Vagina (tissue), 2 donors: ENCODE measurements around the gene SVEP1. TPM values are rescaled to one million over a fixed set of nuclear protein-coding genes. Genes with fewer than 3 reads are reported as not detected.
"Not testable (repeated sequence)": the region's sequence is repeated elsewhere in the genome, so short reads cannot be mapped to it uniquely, and the experiment has no call there.

Experiments
- DNase-seq, 2 donors: peaks; one replicate each; pipeline ENCODE4 v3.0.0-alpha.2; 2017; ENCODE audit errors: extremely low spot score in 2 of 2
- H3K27ac ChIP-seq: fragments of 200-600 bp; sonication (generic); one replicate; pipeline ENCODE4 v1.5.1; 2019
- H3K27me3 ChIP-seq: fragments of 200-600 bp; sonication (generic); one replicate; pipeline ENCODE4 v1.5.1; 2019
- H3K36me3 ChIP-seq, 2 donors: fragments of 200-600 bp; sonication (generic); one replicate each; pipeline ENCODE4 v1.5.1; 2017 to 2019
- H3K4me1 ChIP-seq: fragments of 200-600 bp; sonication (generic); one replicate; pipeline ENCODE4 v1.5.1; 2019
- H3K4me3 ChIP-seq, 2 donors: fragments of 200-600 bp; sonication (generic); 1 replicate in 1 of 2; 2 replicates in 1 of 2; pipeline ENCODE4 v1.5.1; 2016 to 2019
- H3K9me3 ChIP-seq: fragments of 200-600 bp; sonication (generic); one replicate; pipeline ENCODE4 v1.5.1; 2019
- POLR2A ChIP-seq, 2 donors: fragments of 450-650 bp; IDR thresholded peaks; one replicate each; pipeline ENCODE4 v1.6.1; 2017; ENCODE audit warnings: antibody characterized with exemption in 2 of 2, mild to moderate bottlenecking in 2 of 2, moderate library complexity in 2 of 2
- POLR2AphosphoS5 ChIP-seq, 2 donors: sonication (generic); formaldehyde crosslinking; IDR thresholded peaks; one replicate each; pipeline ENCODE4 v1.9.0; 2017; ENCODE audit warnings: antibody characterized with exemption in 2 of 2, mild to moderate bottlenecking in 2 of 2, low read depth in 1 of 2; ENCODE audit not compliant: insufficient read depth in 1 of 2
- intact Hi-C: fragments of 100-400 bp; cut with DNase I; formaldehyde crosslinking; loops from one replicate; pipeline ENCODE4 v1.15.1; 2023
- total RNA-seq: library from RNA; depleted of rRNA; stranded (reverse); fragments of >200 nt; gene quantifications from one replicate; pipeline ENCODE4 v1.2.3, GENCODE V29; 2016
- TF ChIP-seq, protein P1 (sequence below), 3 experiments: fragments of 450-650 bp in 2 of 3; fragments of 200-600 bp in 1 of 3; sonication (generic) in 1 of 3; IDR thresholded peaks; one replicate each; pipeline ENCODE4 v1.5.1; 2017 to 2019; ENCODE audit warnings: antibody characterized with exemption in 3 of 3, mild to moderate bottlenecking in 2 of 3, moderate library complexity in 2 of 3

The SVEP1 gene
- total RNA-seq, 1 donor from 2014 or later: 84.5 TPM

DNA sequence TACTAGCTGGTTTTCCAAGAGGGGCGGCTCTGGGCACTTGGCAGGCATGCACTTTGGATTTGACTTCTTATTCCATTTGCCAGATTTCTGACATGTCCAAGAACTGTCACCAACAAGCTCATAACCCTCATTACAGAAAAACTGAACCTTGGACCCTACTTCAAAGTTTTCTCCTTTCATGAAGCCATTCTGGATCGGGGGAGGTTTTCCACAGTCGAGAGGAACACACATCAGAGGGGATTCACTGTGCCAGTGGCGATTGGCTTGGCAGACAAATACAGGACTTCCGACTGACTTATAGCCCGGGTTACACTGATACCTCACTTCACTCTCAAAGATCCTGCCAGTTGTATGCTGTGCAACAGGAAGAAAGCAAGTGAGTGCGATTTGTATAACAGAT, 170.9 kb downstream of the SVEP1 start:
- H3K4me3 ChIP-seq: no peak overlapping the region
- no peak for DNase-seq
- TF ChIP-seq POLR2A (IDR thresholded peaks at IDR 0.05) (no peak), POLR2AphosphoS5 (IDR thresholded peaks at IDR 0.05; ENCODE audit: insufficient read depth in 1 of 2, low read depth in 1 of 2) (no peak)
- TF ChIP-seq, protein P1, sequence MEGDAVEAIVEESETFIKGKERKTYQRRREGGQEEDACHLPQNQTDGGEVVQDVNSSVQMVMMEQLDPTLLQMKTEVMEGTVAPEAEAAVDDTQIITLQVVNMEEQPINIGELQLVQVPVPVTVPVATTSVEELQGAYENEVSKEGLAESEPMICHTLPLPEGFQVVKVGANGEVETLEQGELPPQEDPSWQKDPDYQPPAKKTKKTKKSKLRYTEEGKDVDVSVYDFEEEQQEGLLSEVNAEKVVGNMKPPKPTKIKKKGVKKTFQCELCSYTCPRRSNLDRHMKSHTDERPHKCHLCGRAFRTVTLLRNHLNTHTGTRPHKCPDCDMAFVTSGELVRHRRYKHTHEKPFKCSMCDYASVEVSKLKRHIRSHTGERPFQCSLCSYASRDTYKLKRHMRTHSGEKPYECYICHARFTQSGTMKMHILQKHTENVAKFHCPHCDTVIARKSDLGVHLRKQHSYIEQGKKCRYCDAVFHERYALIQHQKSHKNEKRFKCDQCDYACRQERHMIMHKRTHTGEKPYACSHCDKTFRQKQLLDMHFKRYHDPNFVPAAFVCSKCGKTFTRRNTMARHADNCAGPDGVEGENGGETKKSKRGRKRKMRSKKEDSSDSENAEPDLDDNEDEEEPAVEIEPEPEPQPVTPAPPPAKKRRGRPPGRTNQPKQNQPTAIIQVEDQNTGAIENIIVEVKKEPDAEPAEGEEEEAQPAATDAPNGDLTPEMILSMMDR (IDR thresholded peaks at IDR 0.05): no peak
- H3K27ac ChIP-seq: no peak overlapping the region
- no peaks in the 10 kb centered on the region for H3K27me3 ChIP-seq
- H3K4me1 ChIP-seq: no peaks in the 10 kb centered on the region
- H3K36me3 ChIP-seq: no peaks in the 10 kb centered on the region
- intact Hi-C loops: no loop called here
- H3K9me3 ChIP-seq: no peaks in the 10 kb centered on the region

DNA sequence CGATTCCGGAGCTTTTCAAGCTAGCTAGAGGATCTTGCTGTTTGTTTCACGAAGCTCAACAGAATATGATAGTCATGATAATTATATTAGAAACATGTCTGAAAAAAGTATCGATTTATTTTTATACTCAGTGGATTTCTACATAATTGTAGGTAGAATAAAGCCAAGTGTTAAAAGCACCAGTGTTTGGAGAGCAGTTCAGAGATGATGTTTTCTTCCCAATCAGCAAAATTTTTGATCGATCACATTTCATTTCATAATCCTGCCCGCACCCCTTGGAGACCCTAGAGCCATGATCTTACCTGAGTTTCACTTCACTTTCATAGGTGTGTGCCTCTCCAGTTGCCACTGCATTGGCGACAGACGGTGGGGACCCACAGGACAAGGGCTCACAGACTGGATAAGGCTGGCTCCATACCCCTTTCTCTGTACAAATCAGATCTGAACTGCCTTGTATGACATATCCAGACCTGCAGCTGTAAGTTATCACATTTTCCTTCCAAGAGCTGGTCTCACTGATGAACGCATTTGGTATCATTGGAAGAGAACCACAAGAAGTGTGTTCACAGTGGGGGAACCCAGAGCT, 173.6 kb downstream of the SVEP1 start:
- H3K9me3 ChIP-seq: no peaks in the 10 kb centered on the region
- H3K27ac ChIP-seq: no peak overlapping the region
- no peak overlapping the region for H3K4me3 ChIP-seq
- TF ChIP-seq POLR2AphosphoS5 (IDR thresholded peaks at IDR 0.05; ENCODE audit: insufficient read depth in 1 of 2, low read depth in 1 of 2): no peak
- TF ChIP-seq POLR2A (IDR thresholded peaks at IDR 0.05): no peak
- TF ChIP-seq, protein P1 (IDR thresholded peaks at IDR 0.05): no peak
- H3K36me3 ChIP-seq: no peaks in the 10 kb centered on the region
- intact Hi-C loops: no loop called here
- H3K4me1 ChIP-seq: no peaks in the 10 kb centered on the region
- no peaks in the 10 kb centered on the region for H3K27me3 ChIP-seq
- no peak for DNase-seq

DNA sequence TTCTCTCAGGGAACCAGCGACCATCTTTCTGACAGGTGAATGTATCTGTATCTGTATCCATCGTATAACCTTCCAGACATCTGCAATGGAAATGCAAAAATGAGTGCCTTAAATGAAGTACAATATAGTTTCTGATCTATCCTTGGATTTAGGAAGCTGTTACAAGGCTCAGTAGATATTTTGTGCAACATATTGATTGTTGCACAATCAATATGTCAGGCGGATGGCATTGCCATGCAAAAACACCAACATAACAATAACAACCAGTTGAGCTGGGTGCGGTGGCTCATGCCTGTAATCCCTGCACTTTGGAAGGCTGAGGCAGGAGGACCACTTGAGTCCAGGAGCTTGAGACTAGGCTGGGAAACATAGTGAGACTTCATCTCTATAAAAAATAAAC, 175.1 kb downstream of the SVEP1 start:
- intact Hi-C loops: no loop called here
- Histone ChIP-seq H3K36me3 (peaks cover 0 to 4% of the 10 kb centered on the region in 2 donors), H3K9me3 (no peaks in the 10 kb centered on the region), H3K27me3 (no peaks in the 10 kb centered on the region), H3K4me1 (no peaks in the 10 kb centered on the region), H3K27ac (no peak overlapping the region), H3K4me3 (no peak overlapping the region)
- TF ChIP-seq, protein P1 (IDR thresholded peaks at IDR 0.05): no peak
- TF ChIP-seq POLR2A (IDR thresholded peaks at IDR 0.05) (no peak), POLR2AphosphoS5 (IDR thresholded peaks at IDR 0.05; ENCODE audit: insufficient read depth in 1 of 2, low read depth in 1 of 2) (no peak)
- no peak for DNase-seq

DNA sequence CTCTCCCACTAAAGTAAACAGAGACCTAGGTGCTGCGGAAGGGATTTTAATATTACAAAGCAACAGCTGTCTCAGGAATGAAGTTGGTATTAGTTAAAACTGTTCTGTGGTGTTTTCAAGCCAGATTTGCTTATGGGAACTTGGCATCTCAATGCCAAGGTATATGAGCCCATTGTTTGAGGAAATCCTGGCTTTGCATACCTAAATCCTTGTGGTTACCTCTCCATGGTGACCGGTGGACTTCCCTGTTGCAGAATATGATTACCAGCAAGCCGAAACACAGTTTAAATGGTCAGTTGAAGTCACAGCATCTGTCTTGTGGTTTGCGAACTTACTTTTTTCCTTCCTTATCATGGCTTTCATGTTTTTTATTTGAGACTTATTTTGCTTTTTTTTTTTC, 179.6 kb downstream of the SVEP1 start:
- no peaks in the 10 kb centered on the region for H3K27me3 ChIP-seq
- DNase-seq: no peak
- intact Hi-C loops: no loop called here
- no peaks in the 10 kb centered on the region for H3K9me3 ChIP-seq
- no peaks in the 10 kb centered on the region for H3K4me1 ChIP-seq
- peaks cover 0 to 4% of the 10 kb centered on the region in 2 donors for H3K36me3 ChIP-seq
- no peak overlapping the region for H3K27ac ChIP-seq
- H3K4me3 ChIP-seq: no peak overlapping the region
- TF ChIP-seq POLR2AphosphoS5 (IDR thresholded peaks at IDR 0.05; ENCODE audit: insufficient read depth in 1 of 2, low read depth in 1 of 2): no peak
- no peak for TF ChIP-seq POLR2A (IDR thresholded peaks at IDR 0.05)
- TF ChIP-seq, protein P1 (IDR thresholded peaks at IDR 0.05): no peak

DNA sequence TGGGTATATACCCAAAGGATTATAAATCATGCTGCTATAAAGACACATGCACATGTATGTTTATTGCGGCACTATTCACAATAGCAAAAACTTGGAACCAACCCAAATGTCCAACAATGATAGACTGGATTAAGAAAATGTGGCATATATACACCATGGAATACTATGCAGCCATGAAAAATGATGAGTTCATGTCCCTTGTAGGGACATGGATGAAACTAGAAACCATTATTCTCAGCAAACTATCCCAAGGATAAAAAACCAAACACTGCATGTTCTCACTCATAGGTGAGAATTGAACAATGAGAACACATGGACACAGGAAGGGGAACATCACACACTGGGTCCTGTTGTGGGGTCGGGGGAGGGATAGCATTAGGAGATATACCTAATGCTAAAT, 180.5 kb downstream of the SVEP1 start:
- H3K4me3 ChIP-seq, intact Hi-C loops, H3K4me1 ChIP-seq, DNase-seq, H3K36me3 ChIP-seq, H3K9me3 ChIP-seq, H3K27me3 ChIP-seq, H3K27ac ChIP-seq: not testable (repeated sequence)
